NCI-H526 treated with DMSO at 0.1 percent for 48 hours (cell line): ENCODE results near the gene ZNF333.
"Not testable (repeated sequence)": the region's sequence is repeated elsewhere in the genome, so short reads cannot be mapped to it uniquely, and the experiment has no call there.

ENCODE experiments used
- DNase-seq: peaks from one replicate; lab custom pipeline; 2025; lab: John Stamatoyannopoulos, UW

ZNF333 gene

GRCh38 chr19:14768001-14768400 lies 78.2 kb downstream of the ZNF333 start:
- DNase-seq, result no peak

- no peak for DNase-seq
Observed at GRCh38 chr19:14769201-14769600, 79.4 kb downstream of the ZNF333 start.

GRCh38 chr19:14770136-14770535 lies 80.3 kb downstream of the ZNF333 start:
- no peak for DNase-seq

- no peak for DNase-seq
Observed at GRCh38 chr19:14770944-14771839, 81.3 kb downstream of the ZNF333 start.

GRCh38 chr19:14772467-14772866 lies 82.6 kb downstream of the ZNF333 start:
- DNase-seq, result no peak

GRCh38 chr19:14772995-14773394 lies 83.1 kb downstream of the ZNF333 start:
- no peak for DNase-seq

- DNase-seq, result not testable (repeated sequence)
Observed at GRCh38 chr19:14773722-14774121, 83.9 kb downstream of the ZNF333 start.

- DNase-seq, result no peak
Observed at GRCh38 chr19:14774373-14774772, 84.5 kb downstream of the ZNF333 start.

GRCh38 chr19:14775326-14775725 lies 85.5 kb downstream of the ZNF333 start:
- not testable (repeated sequence) for DNase-seq

- no peak for DNase-seq
Observed at GRCh38 chr19:14775869-14776586, 86.2 kb downstream of the ZNF333 start.

GRCh38 chr19:14777645-14778044 lies 87.8 kb downstream of the ZNF333 start:
- not testable (repeated sequence) for DNase-seq

- DNase-seq, result not testable (repeated sequence)
Observed at GRCh38 chr19:14778110-14778845, 88.4 kb downstream of the ZNF333 start, which contains the start of gene ADGRE2. Gene ADGRE2 (minus strand): TSS chr19:14778560. CDS start chr19:14776756, 1,804 bp downstream.

GRCh38 chr19:14779151-14779550 lies 89.3 kb downstream of the ZNF333 start:
- no peak for DNase-seq

- not testable (repeated sequence) for DNase-seq
Observed at GRCh38 chr19:14780622-14781225, 90.9 kb downstream of the ZNF333 start.

GRCh38 chr19:14781713-14782536 lies 92.1 kb downstream of the ZNF333 start:
- not testable (repeated sequence) for DNase-seq

GRCh38 chr19:14782626-14783409 lies 93.0 kb downstream of the ZNF333 start:
- DNase-seq, result no peak
